GM12872 (cell line): Measurements from ENCODE around the gene RNF114.
A peak's percentile ranks its signal among the peaks of the same experiment; 100 is the strongest.

Source experiments
- TF ChIP-seq, protein P1 (sequence below): IDR thresholded peaks from 3 replicates; pipeline ENCODE4 v1.5.1; 2011; ENCODE audit warnings: low read depth, mild to moderate bottlenecking, low read length, moderate library complexity; ENCODE audit not compliant: insufficient read depth

Gene RNF114

DNA sequence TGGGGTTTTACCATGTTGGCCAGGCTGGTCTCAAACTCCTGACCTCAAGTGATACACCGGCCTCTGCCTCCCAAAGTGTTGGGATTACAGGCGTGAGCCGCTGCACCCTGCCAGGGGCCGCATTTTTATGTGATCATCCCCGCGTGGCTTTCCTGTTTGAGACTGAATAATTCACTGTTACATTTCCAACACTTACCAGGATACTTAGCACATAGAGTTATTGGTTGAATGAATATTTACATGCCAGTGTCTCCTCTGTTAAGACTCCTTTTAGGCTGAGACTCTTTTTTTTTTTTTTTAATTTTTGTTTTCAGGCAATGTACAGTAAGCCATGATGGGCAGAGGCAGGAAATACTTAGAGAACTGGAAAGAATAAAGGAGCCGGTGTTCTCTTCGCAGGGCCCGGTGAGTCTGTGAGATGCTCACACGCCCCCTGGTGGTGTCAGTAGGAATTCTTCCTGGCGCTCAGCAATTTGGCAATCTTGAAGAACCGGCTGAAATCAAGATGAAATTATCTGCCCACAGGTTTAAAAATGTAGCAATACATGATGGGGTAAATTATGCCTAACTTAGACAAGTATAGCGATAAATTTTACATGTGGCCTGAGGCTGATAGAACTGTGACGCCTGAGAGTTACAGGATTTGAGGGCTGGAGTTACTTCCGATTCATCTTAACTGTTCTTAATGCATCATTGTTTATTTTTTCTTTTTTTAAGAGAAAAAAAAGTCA, 7.6 kb upstream of the RNF114 start:
- TF ChIP-seq, protein P1, sequence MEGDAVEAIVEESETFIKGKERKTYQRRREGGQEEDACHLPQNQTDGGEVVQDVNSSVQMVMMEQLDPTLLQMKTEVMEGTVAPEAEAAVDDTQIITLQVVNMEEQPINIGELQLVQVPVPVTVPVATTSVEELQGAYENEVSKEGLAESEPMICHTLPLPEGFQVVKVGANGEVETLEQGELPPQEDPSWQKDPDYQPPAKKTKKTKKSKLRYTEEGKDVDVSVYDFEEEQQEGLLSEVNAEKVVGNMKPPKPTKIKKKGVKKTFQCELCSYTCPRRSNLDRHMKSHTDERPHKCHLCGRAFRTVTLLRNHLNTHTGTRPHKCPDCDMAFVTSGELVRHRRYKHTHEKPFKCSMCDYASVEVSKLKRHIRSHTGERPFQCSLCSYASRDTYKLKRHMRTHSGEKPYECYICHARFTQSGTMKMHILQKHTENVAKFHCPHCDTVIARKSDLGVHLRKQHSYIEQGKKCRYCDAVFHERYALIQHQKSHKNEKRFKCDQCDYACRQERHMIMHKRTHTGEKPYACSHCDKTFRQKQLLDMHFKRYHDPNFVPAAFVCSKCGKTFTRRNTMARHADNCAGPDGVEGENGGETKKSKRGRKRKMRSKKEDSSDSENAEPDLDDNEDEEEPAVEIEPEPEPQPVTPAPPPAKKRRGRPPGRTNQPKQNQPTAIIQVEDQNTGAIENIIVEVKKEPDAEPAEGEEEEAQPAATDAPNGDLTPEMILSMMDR, result peak; percentile 91

DNA sequence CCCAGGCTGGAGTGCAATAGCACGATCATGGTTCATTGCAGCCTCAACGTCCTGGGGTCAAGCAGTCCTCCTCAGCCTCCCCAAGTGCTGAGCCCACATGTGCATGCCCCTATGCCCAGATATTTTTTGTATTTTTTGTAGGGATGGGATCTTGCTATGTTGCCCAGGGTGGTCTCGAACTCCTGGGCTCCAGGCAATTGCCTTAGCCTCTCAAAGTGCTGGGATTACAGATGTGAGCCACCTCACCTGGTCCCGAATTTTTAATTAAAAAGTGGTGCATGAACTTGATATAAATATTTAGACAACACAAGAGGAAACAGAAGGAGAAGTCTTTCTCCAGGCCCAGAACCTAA, 7.1 kb upstream of the RNF114 start:
- TF ChIP-seq, protein P1, result no peak

DNA sequence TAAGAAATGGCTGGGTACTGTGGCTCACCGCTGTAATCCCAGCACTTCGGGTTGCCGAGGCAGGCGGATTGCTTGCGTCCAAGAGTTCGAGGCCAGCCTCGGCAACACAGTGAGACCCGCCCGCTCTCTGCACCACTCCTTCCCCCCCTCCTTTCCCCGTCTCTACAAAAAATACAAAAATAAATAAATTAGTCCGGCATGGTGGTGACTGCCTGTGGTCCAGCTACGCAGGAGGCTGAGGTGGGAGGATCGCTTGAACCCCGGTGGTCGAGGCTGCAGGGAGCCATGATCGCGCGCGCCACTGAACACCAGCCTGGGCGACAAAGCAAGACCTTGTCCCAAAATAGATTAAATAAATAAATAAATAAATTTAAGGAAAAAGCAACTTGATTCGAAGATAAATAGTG, 448 bp upstream of the RNF114 start:
- TF ChIP-seq, protein P1, result no peak

DNA sequence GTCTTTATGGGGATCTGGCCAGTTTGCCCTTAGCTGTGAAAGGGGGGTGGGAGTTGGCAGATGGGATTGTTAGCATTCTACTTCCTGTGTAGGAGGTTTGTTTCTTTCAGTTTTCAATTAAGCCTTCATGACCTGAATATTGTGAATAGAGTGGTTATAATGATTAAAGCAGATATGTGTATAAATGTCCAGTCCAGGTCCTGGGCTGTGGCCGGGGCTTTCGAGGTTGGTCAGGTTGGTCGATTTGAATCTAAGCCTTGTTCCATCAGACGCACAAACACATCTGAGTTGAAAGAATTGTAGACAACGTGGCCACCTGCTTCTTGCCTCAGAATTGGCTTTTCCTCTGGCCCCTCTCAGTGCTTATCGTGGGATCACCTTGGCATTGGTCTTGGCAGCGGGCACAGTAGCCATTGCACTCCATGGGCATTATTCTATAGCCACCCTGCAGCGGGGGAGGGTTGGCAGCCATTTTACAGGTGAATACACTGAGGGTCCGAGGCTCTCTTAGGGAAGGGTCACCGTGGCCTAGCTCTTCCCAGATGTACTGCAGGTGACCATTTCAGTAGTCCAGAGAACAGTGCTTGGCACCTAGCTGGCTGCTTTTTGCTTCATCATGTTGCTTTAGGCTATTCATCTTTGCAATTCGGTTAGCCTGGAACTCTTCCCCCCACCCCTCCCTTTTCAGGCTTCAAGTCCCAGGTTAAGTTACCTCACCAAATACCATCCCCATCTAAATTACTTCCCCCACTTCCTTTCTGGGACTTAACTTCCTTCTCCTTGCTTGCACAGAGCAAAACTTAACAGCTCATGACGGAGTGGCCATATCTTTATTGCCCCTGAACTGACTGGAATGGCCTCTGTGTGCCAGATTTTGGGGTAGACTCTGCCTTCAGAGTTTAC, 1.1 kb downstream of the RNF114 start:
- TF ChIP-seq, protein P1, result no peak

DNA sequence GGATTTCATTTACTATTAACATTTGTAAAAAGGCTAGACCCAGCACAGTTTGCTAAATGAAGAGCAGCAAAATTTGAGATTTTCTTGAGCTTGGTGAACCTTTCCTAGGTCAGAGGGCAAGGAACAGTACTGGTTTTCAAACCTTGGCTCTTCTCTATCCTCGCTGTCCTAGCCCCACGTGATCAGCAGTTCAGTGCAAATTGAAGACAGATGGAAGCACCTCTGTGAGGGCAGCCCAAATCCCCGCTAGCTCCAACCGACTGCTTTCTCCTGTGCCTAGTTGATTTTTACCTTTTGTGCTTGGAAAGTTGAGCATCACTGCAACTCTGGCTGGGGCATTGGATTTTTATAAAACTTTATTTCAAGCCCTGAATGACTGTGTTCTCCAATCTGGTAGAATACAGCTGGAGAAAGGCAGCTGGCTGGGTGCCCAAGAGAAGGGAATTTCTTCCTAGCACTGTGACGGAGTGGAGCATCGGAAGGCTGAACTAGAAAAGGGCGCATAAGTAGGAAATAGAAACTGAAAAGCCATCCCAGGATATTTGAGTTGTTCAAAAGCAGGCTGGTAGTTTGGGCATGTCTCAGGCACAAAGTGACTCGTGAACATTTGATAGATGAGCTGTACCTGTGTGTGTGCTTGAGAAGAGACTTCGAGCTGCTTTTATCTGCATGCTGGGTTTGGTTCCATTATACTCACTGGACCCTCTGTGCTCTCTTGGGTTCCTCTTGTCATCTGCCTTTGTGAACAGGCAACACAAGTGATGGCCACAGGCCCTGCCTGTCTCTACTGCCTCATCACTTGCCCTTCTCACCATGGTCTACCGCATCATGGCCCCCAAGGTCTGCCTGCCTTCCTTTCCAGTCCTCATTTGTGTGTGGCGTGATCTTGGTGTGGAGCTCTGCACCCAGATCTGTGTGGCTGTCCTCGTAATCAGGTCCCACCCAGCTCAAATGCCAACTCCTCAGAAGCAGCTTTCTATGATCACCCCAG, 2.3 kb downstream of the RNF114 start:
- TF ChIP-seq, protein P1, result no peak

DNA sequence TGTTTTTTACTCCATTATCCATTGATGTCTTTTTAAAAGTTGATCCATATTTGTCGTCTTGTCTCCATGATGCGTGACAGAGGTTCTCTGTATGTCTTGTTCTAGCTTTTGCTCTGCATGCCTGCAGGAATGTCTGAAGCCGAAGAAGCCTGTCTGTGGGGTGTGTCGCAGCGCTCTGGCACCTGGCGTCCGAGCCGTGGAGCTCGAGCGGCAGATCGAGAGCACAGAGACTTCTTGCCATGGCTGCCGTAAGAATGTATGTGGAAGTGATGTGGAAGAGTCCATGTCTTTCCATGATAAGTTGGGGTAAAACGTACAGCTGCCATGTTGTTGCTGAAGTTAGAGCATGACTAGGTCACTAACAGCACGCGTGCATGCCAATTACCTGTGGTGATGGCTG, 5.3 kb downstream of the RNF114 start:
- TF ChIP-seq, protein P1, result no peak
